K562 (cell line): ENCODE measurements around the gene TRPC3. TPM values are rescaled to one million over a fixed set of nuclear protein-coding genes. Genes with fewer than 3 reads are reported as not detected.

ENCODE experiments used
- ATAC-seq: fragments of 200-7000 bp; cut with Tn5 transposase; 3 replicates; pipeline ENCODE4 v1.9.1; 2020; ENCODE audit warnings: moderate library complexity
- BruUV-seq: library from RNA; stranded (reverse); fragments of 400-500 nt; replicated peaks from 2 replicates; lab custom pipeline; 2021; lab: Mats Ljungman, UMichigan
- CTCF ChIA-PET: fragments of 300-600 bp; formaldehyde crosslinking; extraction: SDS; loops from one replicate; lab custom pipeline; 2021; ENCODE audit warnings: low intra/inter-chr PET ratio; lab: Yijun Ruan, JAX
- POLR2A ChIA-PET: fragments of 300-600, 350-650 bp; sonication (Branson Sonifier 250); formaldehyde crosslinking; extraction: SDS; loops from one replicate; lab custom pipeline; 2021; ENCODE audit warnings: antibody characterized with exemption, inconsistent platforms; lab: Yijun Ruan, JAX
- DNase-seq, 4 experiments: peaks; one replicate each; pipeline versions ENCODE4 v3.0.0 to v3.0.0-alpha.2; 2011 to 2018; ENCODE audit warnings: low spot score in 3 of 4, mixed read lengths in 3 of 4; ENCODE audit errors: extremely low read depth in 1 of 4
- FAIRE-seq: peaks from 2 replicates; lab custom pipeline; 2011; peaks lifted over from hg19 to GRCh38; lab: Jason Lieb, UNC
- H2AFZ ChIP-seq: 2 replicates; pipeline ENCODE4 v1.6.0; 2011; ENCODE audit warnings: low read depth, low read length, control low read depth, inconsistent platforms
- H3K27ac ChIP-seq: fragments of 200-600 bp; 3 replicates; pipeline ENCODE4 v1.8.0; 2011; ENCODE audit warnings: low read depth, mild to moderate bottlenecking, control low read depth, inconsistent platforms, low read length, moderate library complexity, mixed read lengths; ENCODE audit errors: extremely low read depth
- H3K27me3 ChIP-seq, 2 experiments: fragments of 300-600 bp in 1 of 2; 2 replicates in 1 of 2; 3 replicates in 1 of 2; pipeline versions ENCODE4 v1.6.0 to v1.8.0; 2011; ENCODE audit warnings: inconsistent platforms in 2 of 2, low read length in 2 of 2, mild to moderate bottlenecking in 1 of 2, mixed read lengths in 1 of 2, moderate library complexity in 1 of 2; ENCODE audit not compliant: control insufficient read depth in 2 of 2, insufficient read depth in 2 of 2
- H3K36me3 ChIP-seq: fragments of 300-600 bp; 3 replicates; pipeline ENCODE4 v1.8.0; 2011; ENCODE audit warnings: mild to moderate bottlenecking, low read length, inconsistent platforms; ENCODE audit not compliant: control insufficient read depth, insufficient read depth
- H3K4me1 ChIP-seq, 2 experiments: fragments of 200-600 bp in 1 of 2; replicated peaks in 1 of 2; 2 replicates in 1 of 2; 3 replicates in 1 of 2; pipeline versions ENCODE4 v1.5.1 to v1.8.0; 2011; ENCODE audit warnings: inconsistent platforms in 2 of 2, low read length in 2 of 2, mild to moderate bottlenecking in 1 of 2, mixed read lengths in 1 of 2, moderate library complexity in 1 of 2; ENCODE audit not compliant: control insufficient read depth in 2 of 2, insufficient read depth in 2 of 2
- H3K4me2 ChIP-seq: 2 replicates; pipeline ENCODE4 v1.6.1; 2011; ENCODE audit warnings: low read length, control low read depth, inconsistent platforms, mixed read lengths; ENCODE audit not compliant: insufficient read depth
- H3K4me3 ChIP-seq: fragments of 200-600 bp; sonication (generic), shearing (Covaris generic); 2 replicates; pipeline ENCODE4 v1.5.1; 2016; ENCODE audit warnings: control low read depth, inconsistent platforms
- H3K79me2 ChIP-seq: fragments of 200-600 bp; 3 replicates; pipeline ENCODE4 v1.8.0; 2011; ENCODE audit warnings: low read length, inconsistent platforms; ENCODE audit not compliant: control insufficient read depth, insufficient read depth
- H3K9ac ChIP-seq, 2 experiments: 2 replicates each; pipeline versions ENCODE4 v1.6.0 to v1.6.1; 2011; ENCODE audit warnings: low read depth in 2 of 2, low read length in 2 of 2, control low read depth in 1 of 2, inconsistent platforms in 1 of 2, mild to moderate bottlenecking in 1 of 2, mixed read lengths in 1 of 2; ENCODE audit not compliant: insufficient read depth in 1 of 2
- H3K9me1 ChIP-seq: one replicate; pipeline ENCODE4 v1.6.0; 2011; ENCODE audit warnings: inconsistent platforms, mild to moderate bottlenecking, low read length, moderate library complexity; ENCODE audit not compliant: control insufficient read depth, insufficient read depth
- H3K9me3 ChIP-seq: replicated peaks from 2 replicates; pipeline ENCODE4 v1.5.1; 2011; ENCODE audit warnings: low read depth, low read length, inconsistent platforms; ENCODE audit not compliant: control insufficient read depth, insufficient read depth
- H4K20me1 ChIP-seq: replicated peaks from 2 replicates; pipeline ENCODE4 v1.6.1; 2011; ENCODE audit warnings: low read length, inconsistent platforms, mixed read lengths; ENCODE audit not compliant: control insufficient read depth, insufficient read depth
- BMI1 ChIP-seq: fragments of 150-350 bp; IDR thresholded peaks from 2 replicates; pipeline ENCODE4 v1.6.1; 2014; ENCODE audit warnings: low read length
- E2F3 ChIP-seq: fragments of 250-450 bp; sonication (Bioruptor Pico); IDR thresholded peaks from 2 replicates; pipeline ENCODE4 v1.4.0; 2020; ENCODE audit warnings: mild to moderate bottlenecking
- MEIS2 ChIP-seq: fragments of 450-650 bp; IDR thresholded peaks from 2 replicates; pipeline ENCODE4 v1.6.1; 2014; ENCODE audit warnings: mild to moderate bottlenecking; ENCODE audit not compliant: partially characterized antibody
- NFYB ChIP-seq: IDR thresholded peaks from 2 replicates; pipeline ENCODE4 v1.6.1; 2011; ENCODE audit warnings: mild to moderate bottlenecking, moderate library complexity; ENCODE audit not compliant: insufficient read length; ENCODE audit errors: extremely low read depth
- ZNF551 ChIP-seq: fragments of 250-450 bp; sonication (Bioruptor Pico); IDR thresholded peaks from 2 replicates; pipeline ENCODE4 v1.5.0; 2021; ENCODE audit warnings: mild to moderate bottlenecking, moderate library complexity
- WGBS: fragments of 100-300 bp; shearing (Covaris generic); methylation state at CpG from one replicate; pipeline ENCODE4 v1.1.6; 2016; ENCODE audit warnings: low coverage, mixed read lengths; ENCODE audit not compliant: insufficient coverage; ENCODE audit errors: missing lambda C conversion rate; 5-methylcytosine and 5-hydroxymethylcytosine counted together
- in situ Hi-C: fragments of 300-500 bp; cut with MboI; formaldehyde crosslinking; loops from 4 replicates; pipeline ENCODE4 v1.15.0; 2018; ENCODE audit warnings: inconsistent platforms, mixed read lengths
- intact Hi-C: fragments of 100-400 bp; cut with micrococcal nuclease; formaldehyde crosslinking; loops from 2 replicates; pipeline ENCODE4 v1.14.2; 2022
- polyA plus RNA-seq, 8 experiments: library from polyadenylated mRNA; depleted of rRNA in 4 of 8; stranded (reverse) in 5 of 8; unstranded in 3 of 8; fragments of >200 nt; fragmentation: Nextera tagmentation in 2 of 8; fragmentation: Illumina TruSeq in 1 of 8; extraction: Ambion mirVana in 2 of 8; extraction: Trizol in 1 of 8; gene quantifications; 2 replicates each; pipeline versions ENCODE4 v1.2.1 to v1.2.3, GENCODE V29; 2011 to 2014; ENCODE audit warnings: inconsistent platforms in 1 of 8, missing spikeins in 1 of 8
- total RNA-seq, 7 experiments: library from RNA; depleted of rRNA in 6 of 7; stranded (reverse); fragments of >200 nt in 6 of 7; fragmentation: Illumina TruSeq in 2 of 7; extraction: Trizol in 2 of 7; gene quantifications; 2 replicates each; pipeline versions ENCODE4 v1.2.1 to v1.2.3, GENCODE V29; 2011 to 2021; ENCODE audit warnings: low replicate concordance in 1 of 7
- TF ChIP-seq, protein P1 (sequence below): fragments of 450-650 bp; IDR thresholded peaks from 2 replicates; pipeline ENCODE4 v1.6.1; 2014; ENCODE audit warnings: low read depth, mild to moderate bottlenecking, moderate library complexity, borderline replicate concordance
- TF ChIP-seq, protein P2 (sequence below), 2 experiments: fragments of 450-650 bp in 1 of 2; sonication (generic) in 1 of 2; formaldehyde crosslinking in 1 of 2; IDR thresholded peaks in 1 of 2; conservative IDR thresholded peaks in 1 of 2; 2 replicates each; pipeline versions ENCODE4 v1.6.1 to v1.8.1; 2016 to 2023; ENCODE audit warnings: mild to moderate bottlenecking in 2 of 2, moderate library complexity in 2 of 2, inconsistent platforms in 1 of 2, missing genetic modification reagents in 1 of 2

The TRPC3 gene
- total and polyA plus RNA-seq, 9 of the 15 experiments (the other 6 are each of a cell fraction or from before 2014, with no cell fraction given) = 0.01 to 0.27 (median 0.11) TPM

DNA sequence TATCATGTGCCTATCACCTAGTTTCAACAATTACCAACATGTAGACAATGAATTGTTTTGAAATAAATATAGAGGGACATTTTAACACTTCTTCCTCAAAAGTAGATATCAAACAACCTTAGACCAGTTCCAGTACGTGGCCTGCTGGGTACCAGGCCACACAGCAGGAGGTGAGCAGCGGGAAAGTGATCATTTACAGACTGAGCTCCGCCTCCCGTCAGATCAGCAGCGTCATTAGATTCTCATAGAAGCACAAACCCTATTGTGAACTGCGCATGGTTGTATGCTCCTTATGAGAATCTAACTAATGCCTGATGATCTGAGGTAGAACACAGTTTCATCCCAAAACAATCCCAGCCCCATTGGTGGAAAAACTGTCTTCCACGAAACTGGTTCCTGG lies 88.1 kb downstream of the TRPC3 start:
- H3K36me3 ChIP-seq = peaks cover 36% of the 10 kb centered on the region; the same call in 1 of the 3 replicates
- TF ChIP-seq E2F3 (CRISPR knock-in tag) = no peak
- peak; percentile 10 for TF ChIP-seq MEIS2

DNA sequence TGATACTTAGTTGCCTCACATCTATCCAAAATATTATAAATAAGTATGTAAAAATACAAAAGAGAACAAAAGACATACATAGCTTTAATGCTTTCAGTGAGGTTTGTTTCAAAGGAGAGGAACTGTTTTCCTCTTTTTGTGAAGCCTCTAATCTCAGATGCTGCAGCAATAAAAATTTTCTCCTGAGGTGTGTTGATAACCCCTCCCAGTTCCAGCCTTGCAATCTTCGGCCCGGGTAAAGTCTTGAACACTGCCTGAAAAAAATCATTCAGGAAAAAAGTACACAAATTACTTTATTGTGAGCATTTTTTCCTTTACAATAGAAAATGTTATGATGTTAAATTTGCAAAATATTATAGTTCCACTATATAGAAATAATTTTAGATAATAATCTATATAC lies 90.4 kb downstream of the TRPC3 start:
- H3K27me3 ChIP-seq = no peaks in the 10 kb centered on the region

More for the DNA sequence above, 88.1 kb downstream of the TRPC3 start:
- ChIA-PET CTCF (no interaction called here), POLR2A (no interaction called here)
- Histone ChIP-seq H3K79me2 (no peaks in the 10 kb centered on the region), H2AFZ (no peak overlapping the region), H3K27ac (no peak overlapping the region), H3K9ac (no peak overlapping the region), H3K4me3 (no peak overlapping the region), H4K20me1 (no peaks in the 10 kb centered on the region), H3K9me3 (no peaks in the 10 kb centered on the region), H3K4me1 (no peaks in the 10 kb centered on the region; a peak in 1 of 5 replicates), H3K4me2 (no peak overlapping the region), H3K9me1 (no peaks in the 10 kb centered on the region), H3K27me3 (no peaks in the 10 kb centered on the region)
- BruUV-seq = no TSS peak
- in situ Hi-C loops = loop anchor here (25.0 kb wide), 1 partner anchor 1049 kb away; the partner anchor contains the start of gene NUDT6
- WGBS = 47% methylated on average over 7 of the region's 7 CpGs
- ATAC-seq = peak; percentile 88
- peak in 2 of 4 experiments; percentile 13 to 39 for DNase-seq
- intact Hi-C loops = no loop called here
- no peak for FAIRE-seq

More for the DNA sequence above, 90.4 kb downstream of the TRPC3 start:
- no peaks in the 10 kb centered on the region for H3K9me1 ChIP-seq
- ChIA-PET POLR2A (no interaction called here), CTCF (no interaction called here)
- H3K4me2 ChIP-seq = no peak overlapping the region
- no peak overlapping the region for H3K27ac ChIP-seq
- no peaks in the 10 kb centered on the region for H3K4me1 ChIP-seq
- no peak overlapping the region for H3K4me3 ChIP-seq
- no peaks in the 10 kb centered on the region for H4K20me1 ChIP-seq
- no TSS peak for BruUV-seq
- in situ Hi-C loops = loop anchor here (25.0 kb wide), 1 partner anchor 1051 kb away; the partner anchor contains the start of gene NUDT6
- H3K79me2 ChIP-seq = no peaks in the 10 kb centered on the region
- intact Hi-C loops = no loop called here
- no peak for ATAC-seq
- FAIRE-seq = no peak
- WGBS = 68% methylated on average over 2 of the region's 2 CpGs
- H3K36me3 ChIP-seq = peaks cover 32% of the 10 kb centered on the region; the same call in 1 of the 3 replicates
- DNase-seq = no peak
- H3K9me3 ChIP-seq = no peaks in the 10 kb centered on the region
- no peak overlapping the region for H2AFZ ChIP-seq
- TF ChIP-seq BMI1 (no peak), ZNF551 (CRISPR knock-in tag) (no peak), NFYB (no peak)
- TF ChIP-seq, protein P1, sequence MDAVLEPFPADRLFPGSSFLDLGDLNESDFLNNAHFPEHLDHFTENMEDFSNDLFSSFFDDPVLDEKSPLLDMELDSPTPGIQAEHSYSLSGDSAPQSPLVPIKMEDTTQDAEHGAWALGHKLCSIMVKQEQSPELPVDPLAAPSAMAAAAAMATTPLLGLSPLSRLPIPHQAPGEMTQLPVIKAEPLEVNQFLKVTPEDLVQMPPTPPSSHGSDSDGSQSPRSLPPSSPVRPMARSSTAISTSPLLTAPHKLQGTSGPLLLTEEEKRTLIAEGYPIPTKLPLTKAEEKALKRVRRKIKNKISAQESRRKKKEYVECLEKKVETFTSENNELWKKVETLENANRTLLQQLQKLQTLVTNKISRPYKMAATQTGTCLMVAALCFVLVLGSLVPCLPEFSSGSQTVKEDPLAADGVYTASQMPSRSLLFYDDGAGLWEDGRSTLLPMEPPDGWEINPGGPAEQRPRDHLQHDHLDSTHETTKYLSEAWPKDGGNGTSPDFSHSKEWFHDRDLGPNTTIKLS = no peak
- TF ChIP-seq, protein P2, sequence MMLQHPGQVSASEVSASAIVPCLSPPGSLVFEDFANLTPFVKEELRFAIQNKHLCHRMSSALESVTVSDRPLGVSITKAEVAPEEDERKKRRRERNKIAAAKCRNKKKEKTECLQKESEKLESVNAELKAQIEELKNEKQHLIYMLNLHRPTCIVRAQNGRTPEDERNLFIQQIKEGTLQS (IDR thresholded peaks at IDR 0.05) = no peak
- TF ChIP-seq, protein P2 (CRISPR knock-in tag; conservative IDR thresholded peaks at IDR 0.05) = no peak
- no peak overlapping the region for H3K9ac ChIP-seq
